IPS DF 4.7 (cell line): ENCODE data around the gene TMEM123.

Source experiments
- DNase-seq: peaks from one replicate; pipeline ENCODE4 v3.0.0-alpha.2; 2013; ENCODE audit warnings: low spot score; ENCODE audit errors: extremely low read depth

TMEM123 gene

GRCh38 chr11:102426570-102426969, 26.0 kb downstream of the TMEM123 start:
- no peak for DNase-seq

- DNase-seq = no peak
These were observed 26.6 kb downstream of the TMEM123 start for GRCh38 chr11:102426000-102426399.

- DNase-seq = no peak
These were observed 28.6 kb downstream of the TMEM123 start for GRCh38 chr11:102423936-102424335.

GRCh38 chr11:102422817-102423712, 29.5 kb downstream of the TMEM123 start:
- DNase-seq = no peak

GRCh38 chr11:102421261-102421660, 31.3 kb downstream of the TMEM123 start:
- DNase-seq = no peak

GRCh38 chr11:102420547-102420946, 32.0 kb downstream of the TMEM123 start:
- no peak for DNase-seq

- DNase-seq = no peak
These were observed 33.4 kb downstream of the TMEM123 start for GRCh38 chr11:102419181-102419580.

GRCh38 chr11:102416976-102417375, 35.6 kb downstream of the TMEM123 start:
- no peak for DNase-seq

GRCh38 chr11:102415304-102415916, 37.2 kb downstream of the TMEM123 start:
- DNase-seq = no peak

GRCh38 chr11:102414559-102414958, 38.0 kb downstream of the TMEM123 start:
- no peak for DNase-seq

GRCh38 chr11:102413497-102413896, 39.1 kb downstream of the TMEM123 start:
- no peak for DNase-seq

- DNase-seq = no peak
These were observed 41.4 kb downstream of the TMEM123 start for GRCh38 chr11:102411142-102411541.

GRCh38 chr11:102410382-102410784, 42.2 kb downstream of the TMEM123 start:
- no peak for DNase-seq

- no peak for DNase-seq
These were observed 44.2 kb downstream of the TMEM123 start for GRCh38 chr11:102408339-102408738.

GRCh38 chr11:102407901-102408300, 44.7 kb downstream of the TMEM123 start:
- no peak for DNase-seq

- no peak for DNase-seq
These were observed 46.5 kb downstream of the TMEM123 start for GRCh38 chr11:102406099-102406498.

- no peak for DNase-seq
These were observed 47.1 kb downstream of the TMEM123 start for GRCh38 chr11:102405501-102405900.

GRCh38 chr11:102402548-102402947, 50.0 kb downstream of the TMEM123 start:
- no peak for DNase-seq

GRCh38 chr11:102401905-102402304, 50.7 kb downstream of the TMEM123 start:
- no peak for DNase-seq

- DNase-seq = no peak
These were observed 52.0 kb downstream of the TMEM123 start for GRCh38 chr11:102400603-102401002.

GRCh38 chr11:102399189-102399588, 53.4 kb downstream of the TMEM123 start:
- no peak for DNase-seq

- DNase-seq = no peak
These were observed 54.3 kb downstream of the TMEM123 start for GRCh38 chr11:102398297-102398696.
